Measurements from ENCODE around the gene MRPL49. TPM values are rescaled to one million over a fixed set of nuclear protein-coding genes. Genes with fewer than 3 reads are reported as not detected.

The MRPL49 gene
- total and polyA plus RNA-seq, 9 of the 15 experiments (the other 6 are each of a cell fraction or from before 2014, with no cell fraction given): 74.3 to 132 (median 91.2) TPM

- no peak; the same call in 1 of the 2 replicates for TF ChIP-seq THRB (CRISPR knock-in tag; conservative IDR thresholded peaks at IDR 0.05)
- TF ChIP-seq ATF7 (IDR thresholded peaks at IDR 0.05): peak; percentile 71; the same call in 1 of the 2 replicates
- TF ChIP-seq PKNOX1 (IDR thresholded peaks at IDR 0.05): 0 out of 2 replicates have a peak, but pooled peaks have one; percentile 27
- TF ChIP-seq CTBP1 (IDR thresholded peaks at IDR 0.05; ENCODE audit: borderline replicate concordance): peak; percentile 73; the same call in 1 of the 2 replicates
- peak; percentile 99 for TF ChIP-seq POLR2AphosphoS5 (IDR thresholded peaks at IDR 0.05; ENCODE audit: control insufficient read depth, insufficient read depth, low read depth, low read length)
- peak; percentile 27 to 64 for TF ChIP-seq AFF1 (IDR thresholded peaks at IDR 0.05; ENCODE audit: low read depth in 1 of 2, partially characterized antibody in 2 of 2)
- peak in 1 of 3 experiments; percentile 70 for TF ChIP-seq YY1 (IDR thresholded peaks at IDR 0.05; ENCODE audit: borderline replicate concordance in 1 of 3, control insufficient read depth in 1 of 3, extremely low read depth in 1 of 3, insufficient read depth in 3 of 3, insufficient read length in 1 of 3, insufficient replicate concordance in 2 of 3, low read depth in 1 of 3, low read length in 2 of 3)
- peak in 1 of 2 experiments; percentile 80; a peak in 2 of 4 replicates for TF ChIP-seq CSDE1 (IDR thresholded peaks at IDR 0.05)
- peak; percentile 60 for TF ChIP-seq HMGN3 (IDR thresholded peaks at IDR 0.05; ENCODE audit: borderline replicate concordance, extremely low read depth, insufficient read length, low read depth, low read length)
- TF ChIP-seq, protein P1, sequence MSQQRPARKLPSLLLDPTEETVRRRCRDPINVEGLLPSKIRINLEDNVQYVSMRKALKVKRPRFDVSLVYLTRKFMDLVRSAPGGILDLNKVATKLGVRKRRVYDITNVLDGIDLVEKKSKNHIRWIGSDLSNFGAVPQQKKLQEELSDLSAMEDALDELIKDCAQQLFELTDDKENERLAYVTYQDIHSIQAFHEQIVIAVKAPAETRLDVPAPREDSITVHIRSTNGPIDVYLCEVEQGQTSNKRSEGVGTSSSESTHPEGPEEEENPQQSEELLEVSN (IDR thresholded peaks at IDR 0.05; ENCODE audit: borderline replicate concordance in 1 of 2, extremely low read depth in 1 of 2, insufficient read depth in 1 of 2, insufficient read length in 1 of 2, low read depth in 1 of 2, low read length in 1 of 2, poor library complexity in 1 of 2, severe bottlenecking in 1 of 2): peak; percentile 29 to 62
- TF ChIP-seq RBBP5 (IDR thresholded peaks at IDR 0.05; ENCODE audit: borderline replicate concordance, insufficient read depth, low read length, poor library complexity, severe bottlenecking): no peak
- no peak for TF ChIP-seq ZNF584 (CRISPR knock-in tag; IDR thresholded peaks at IDR 0.05; ENCODE audit: low read depth)
- peak; percentile 45; the same call in 1 of the 2 replicates for TF ChIP-seq ZNF431 (CRISPR knock-in tag; IDR thresholded peaks at IDR 0.05)
- peak; percentile 20; the same call in 1 of the 2 replicates for TF ChIP-seq SOX6 (IDR thresholded peaks at IDR 0.05)
- TF ChIP-seq ZNF830 (CRISPR knock-in tag; IDR thresholded peaks at IDR 0.05): peak; percentile 59; the same call in 1 of the 2 replicates
- peak; percentile 87 for TF ChIP-seq TAF9B (IDR thresholded peaks at IDR 0.05; ENCODE audit: partially characterized antibody)
- no peak for TF ChIP-seq NFXL1 (CRISPR knock-in tag; IDR thresholded peaks at IDR 0.05)
Observed at GRCh38 chr11:65170058-65170534, 48.0 kb downstream of the MRPL49 start, which contains the start of gene SPDYC (continued).
